HG03378 (cell line): Measurements from ENCODE around the gene LIMCH1.

Experiments
- ATAC-seq: cut with Tn5 transposase; IDR thresholded peaks from one replicate; pipeline ENCODE4 v1.9.1; 2021; ENCODE audit warnings: mild to moderate bottlenecking, moderate library complexity; ENCODE audit not compliant: unreplicated experiment

LIMCH1 gene

DNA sequence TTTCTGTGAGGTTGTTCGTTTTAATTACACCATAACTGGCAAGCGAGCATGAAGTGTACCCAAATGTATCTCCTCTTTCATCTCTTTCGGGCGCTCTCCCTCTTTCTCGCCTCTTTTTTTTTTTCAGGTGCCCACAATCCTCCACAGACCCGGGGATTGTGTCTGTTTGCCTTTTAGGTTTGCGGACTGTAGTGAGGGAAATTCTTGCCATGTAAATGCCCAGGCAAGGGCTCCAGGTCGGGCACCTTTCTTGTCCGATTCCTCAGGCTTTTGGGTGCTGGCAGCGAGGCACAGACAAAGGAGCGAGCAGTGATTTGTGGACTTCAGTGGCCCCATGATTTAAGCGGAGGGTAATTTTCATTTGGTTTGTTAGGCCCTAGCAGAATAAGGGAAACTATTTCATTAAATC lies 211.7 kb downstream of the LIMCH1 start:
- no peak for ATAC-seq
